Uterus (tissue), 4 donors: ENCODE data around the gene ATP4B. TPM values are rescaled to one million over a fixed set of nuclear protein-coding genes. Genes with fewer than 3 reads are reported as not detected.

Experiments used
- DNase-seq, 2 donors: peaks; one replicate each; pipeline ENCODE4 v3.0.0-alpha.2; 2019 to 2020
- H3K27ac ChIP-seq, 2 donors: fragments of 200-600 bp; sonication (generic); 1 replicate in 1 of 2; 2 replicates in 1 of 2; pipeline ENCODE4 v1.5.1; 2016 to 2018
- H3K27me3 ChIP-seq, 2 donors: fragments of 200-600 bp; sonication (generic); one replicate each; pipeline ENCODE4 v1.5.1; 2018 to 2019; ENCODE audit warnings: control low read depth in 1 of 2
- H3K36me3 ChIP-seq, 2 donors: fragments of 200-600 bp; sonication (generic); one replicate each; pipeline ENCODE4 v1.5.1; 2019; ENCODE audit warnings: control low read depth in 1 of 2
- H3K4me1 ChIP-seq, 2 donors: fragments of 200-600 bp; sonication (generic); one replicate each; pipeline ENCODE4 v1.5.1; 2018 to 2019; ENCODE audit warnings: control low read depth in 1 of 2
- H3K4me3 ChIP-seq, 2 donors: fragments of 200-600 bp; sonication (generic); 1 replicate in 1 of 2; 2 replicates in 1 of 2; pipeline ENCODE4 v1.5.1; 2018 to 2019; ENCODE audit warnings: mild to moderate bottlenecking in 1 of 2
- H3K9me3 ChIP-seq, 2 donors: fragments of 200-600 bp; sonication (generic); one replicate each; pipeline ENCODE4 v1.5.1; 2019; ENCODE audit warnings: control low read depth in 1 of 2
- POLR2A ChIP-seq, 2 donors: fragments of 450-650 bp; IDR thresholded peaks; one replicate each; pipeline ENCODE4 v1.6.1; 2016; ENCODE audit warnings: antibody characterized with exemption in 2 of 2, mild to moderate bottlenecking in 1 of 2, moderate library complexity in 1 of 2
- intact Hi-C: fragments of 100-400 bp; cut with DNase I; formaldehyde crosslinking; loops from one replicate; pipeline ENCODE4 v1.15.1; 2023; ENCODE audit warnings: low total_unique reads
- total RNA-seq, 4 donors: library from RNA; depleted of rRNA in 3 of 4; stranded (reverse); fragments of >200 nt in 3 of 4; gene quantifications; one replicate each; pipeline versions ENCODE4 v1.1.0 to v1.2.4, GENCODE V29; 2014 to 2023
- TF ChIP-seq, protein P1 (sequence below), 4 experiments: fragments of 200-600 bp in 2 of 4; fragments of 450-650 bp in 2 of 4; sonication (generic) in 2 of 4; IDR thresholded peaks; one replicate each; pipeline ENCODE4 v1.5.1; 2016 to 2019; ENCODE audit warnings: antibody characterized with exemption in 4 of 4, mild to moderate bottlenecking in 2 of 4, moderate library complexity in 1 of 4
- donor health status: DM: yes; HTN: yes; CAD: no.

Gene ATP4B
- total RNA-seq, 4 donors from 2014 or later: 0.28 TPM; not detected in 3

DNA sequence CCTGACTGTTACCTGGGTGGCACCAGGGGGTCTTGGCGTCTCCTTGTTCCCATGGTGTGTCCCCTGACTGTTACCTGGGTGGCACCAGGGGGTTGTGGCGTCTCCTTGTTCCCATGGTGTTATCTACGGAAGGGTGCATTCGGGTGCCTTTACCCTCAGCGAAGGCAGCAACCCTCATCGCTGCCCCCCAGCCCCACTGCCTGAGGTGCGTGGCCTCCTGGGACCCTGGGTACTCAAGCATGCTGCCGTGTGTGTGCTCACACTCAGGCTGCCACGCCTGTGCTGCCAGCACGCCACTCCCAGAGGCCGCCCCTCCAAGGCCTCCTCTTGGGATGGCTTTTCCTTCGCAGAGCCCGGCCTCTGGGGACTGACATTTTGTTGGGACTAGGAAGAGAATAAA lies 48.4 kb downstream of the ATP4B start:
- no peaks in the 10 kb centered on the region for H3K4me1 ChIP-seq
- no peaks in the 10 kb centered on the region for H3K36me3 ChIP-seq
- H3K27me3 ChIP-seq: no peaks in the 10 kb centered on the region
- TF ChIP-seq, protein P1, sequence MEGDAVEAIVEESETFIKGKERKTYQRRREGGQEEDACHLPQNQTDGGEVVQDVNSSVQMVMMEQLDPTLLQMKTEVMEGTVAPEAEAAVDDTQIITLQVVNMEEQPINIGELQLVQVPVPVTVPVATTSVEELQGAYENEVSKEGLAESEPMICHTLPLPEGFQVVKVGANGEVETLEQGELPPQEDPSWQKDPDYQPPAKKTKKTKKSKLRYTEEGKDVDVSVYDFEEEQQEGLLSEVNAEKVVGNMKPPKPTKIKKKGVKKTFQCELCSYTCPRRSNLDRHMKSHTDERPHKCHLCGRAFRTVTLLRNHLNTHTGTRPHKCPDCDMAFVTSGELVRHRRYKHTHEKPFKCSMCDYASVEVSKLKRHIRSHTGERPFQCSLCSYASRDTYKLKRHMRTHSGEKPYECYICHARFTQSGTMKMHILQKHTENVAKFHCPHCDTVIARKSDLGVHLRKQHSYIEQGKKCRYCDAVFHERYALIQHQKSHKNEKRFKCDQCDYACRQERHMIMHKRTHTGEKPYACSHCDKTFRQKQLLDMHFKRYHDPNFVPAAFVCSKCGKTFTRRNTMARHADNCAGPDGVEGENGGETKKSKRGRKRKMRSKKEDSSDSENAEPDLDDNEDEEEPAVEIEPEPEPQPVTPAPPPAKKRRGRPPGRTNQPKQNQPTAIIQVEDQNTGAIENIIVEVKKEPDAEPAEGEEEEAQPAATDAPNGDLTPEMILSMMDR (IDR thresholded peaks at IDR 0.05): no peak
- no peak for TF ChIP-seq POLR2A (IDR thresholded peaks at IDR 0.05)
- H3K27ac ChIP-seq: no peak overlapping the region
- H3K9me3 ChIP-seq: no peaks in the 10 kb centered on the region
- intact Hi-C loops: no loop called here
- DNase-seq: no peak
- H3K4me3 ChIP-seq: no peak overlapping the region

DNA sequence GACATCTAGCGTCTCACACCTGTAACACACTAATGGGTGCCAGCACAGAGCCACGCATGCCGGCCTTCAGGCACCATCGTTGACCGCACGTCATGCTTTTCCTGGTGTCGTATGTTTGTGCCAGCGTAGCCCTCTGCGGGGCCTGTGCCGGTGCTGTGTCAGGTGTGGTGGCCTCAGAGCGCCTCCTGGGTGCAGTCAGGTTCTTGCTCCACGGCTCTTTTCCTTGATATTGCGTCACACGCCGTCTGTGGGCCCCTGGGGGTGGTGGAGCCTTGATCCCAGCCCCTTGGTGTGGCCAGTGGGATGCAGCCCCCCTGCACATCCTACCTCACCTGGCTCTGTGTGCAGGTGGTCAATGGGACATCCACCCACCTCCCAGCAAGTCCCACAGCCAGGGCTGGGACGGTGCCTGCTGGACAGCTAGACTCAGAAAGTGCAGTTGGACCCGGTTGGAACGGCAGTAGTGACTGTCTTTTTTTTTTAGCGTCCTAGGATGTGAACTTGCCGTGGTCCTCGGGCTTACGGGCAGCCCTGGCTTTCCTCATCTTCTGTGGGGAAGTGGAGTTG lies 48.9 kb downstream of the ATP4B start:
- Histone ChIP-seq H3K27me3 (no peaks in the 10 kb centered on the region), H3K36me3 (no peaks in the 10 kb centered on the region), H3K4me1 (no peaks in the 10 kb centered on the region), H3K27ac (no peak overlapping the region), H3K9me3 (no peaks in the 10 kb centered on the region), H3K4me3 (no peak overlapping the region)
- DNase-seq: no peak
- intact Hi-C loops: no loop called here
- TF ChIP-seq, protein P1 (IDR thresholded peaks at IDR 0.05): no peak
- TF ChIP-seq POLR2A (IDR thresholded peaks at IDR 0.05): no peak

DNA sequence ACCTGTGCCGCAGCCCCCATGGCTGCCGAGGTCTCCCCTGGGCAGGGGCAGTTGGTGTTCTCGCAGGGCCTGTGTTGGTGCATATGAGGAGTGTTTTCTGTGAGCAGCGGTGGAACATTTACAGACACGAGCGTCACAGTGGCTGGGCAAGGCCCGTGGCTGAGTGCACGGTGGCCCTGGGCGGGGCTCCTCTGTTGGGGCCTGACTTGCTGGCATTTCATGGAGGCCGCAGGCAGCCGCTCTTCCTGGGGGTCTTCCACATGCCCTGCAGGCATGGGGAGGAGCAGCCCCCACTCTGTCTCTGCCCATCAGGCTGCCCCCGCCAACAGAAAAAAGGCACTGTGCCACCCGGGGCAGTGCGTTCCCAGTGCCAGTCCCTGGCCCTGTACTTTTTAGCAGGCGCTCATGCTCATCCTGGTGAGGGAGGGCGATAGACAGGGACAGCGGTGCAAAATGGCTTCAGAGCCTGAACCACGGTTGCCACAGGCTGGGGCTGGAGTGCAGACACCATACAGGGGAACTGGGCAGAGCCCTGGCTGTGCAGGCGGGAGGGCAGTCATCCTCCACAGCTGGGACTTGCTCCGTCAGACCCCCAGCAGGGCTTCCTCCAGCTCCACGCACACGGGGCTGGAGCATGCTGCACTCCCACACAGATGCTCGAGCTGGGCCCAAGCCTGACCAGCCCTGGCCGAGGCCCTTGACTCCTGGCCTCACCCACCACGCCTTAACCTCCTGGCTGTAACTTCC lies 49.9 kb downstream of the ATP4B start:
- intact Hi-C loops: no loop called here
- H3K4me1 ChIP-seq: no peaks in the 10 kb centered on the region
- H3K36me3 ChIP-seq: no peaks in the 10 kb centered on the region
- TF ChIP-seq POLR2A (IDR thresholded peaks at IDR 0.05): no peak
- TF ChIP-seq, protein P1 (IDR thresholded peaks at IDR 0.05): no peak
- no peak overlapping the region for H3K27ac ChIP-seq
- no peaks in the 10 kb centered on the region for H3K27me3 ChIP-seq
- H3K9me3 ChIP-seq: no peaks in the 10 kb centered on the region
- no peak for DNase-seq
- no peak overlapping the region for H3K4me3 ChIP-seq

DNA sequence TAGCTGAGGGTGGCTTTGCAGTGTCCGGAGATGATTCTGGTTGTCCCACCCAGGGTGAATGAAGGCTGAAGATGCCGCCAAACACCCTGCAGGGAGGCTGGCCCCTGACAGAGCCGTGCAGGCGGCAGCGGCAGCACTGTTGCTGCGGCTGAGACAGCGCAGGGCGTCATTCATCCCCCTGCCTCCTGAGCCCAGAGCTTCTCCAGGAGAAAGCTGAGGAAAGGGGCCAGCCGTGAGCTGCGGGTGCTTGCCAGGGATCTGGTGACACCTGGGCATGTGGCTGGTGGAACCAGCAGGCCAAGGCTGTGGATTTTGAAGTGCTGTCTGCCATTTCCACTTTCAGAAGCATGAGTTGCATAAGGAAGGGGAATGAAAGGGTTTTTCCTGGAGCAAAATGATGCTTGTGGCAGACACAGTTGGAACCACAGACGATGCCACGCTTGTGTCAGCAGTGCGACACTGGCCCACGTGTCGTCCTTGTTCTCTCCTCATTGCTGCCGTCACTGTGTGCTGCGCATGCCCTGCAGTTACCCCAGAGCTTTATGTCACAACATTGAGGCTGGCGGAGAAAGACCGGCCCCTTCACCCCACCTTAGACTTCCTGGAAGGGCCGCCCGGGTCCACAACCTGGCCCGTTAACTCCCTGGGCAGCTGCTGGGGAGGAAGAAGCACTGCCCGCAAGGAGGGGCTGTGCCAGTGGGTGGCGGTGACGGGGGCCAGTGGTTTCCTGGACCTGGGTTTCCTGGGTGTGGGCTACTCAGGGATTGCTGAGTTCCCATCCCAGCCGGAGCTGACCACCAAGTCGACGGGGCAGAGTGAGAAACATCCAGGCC lies 50.7 kb downstream of the ATP4B start:
- no peak for TF ChIP-seq POLR2A (IDR thresholded peaks at IDR 0.05)
- TF ChIP-seq, protein P1 (IDR thresholded peaks at IDR 0.05): no peak
- intact Hi-C loops: no loop called here
- Histone ChIP-seq H3K27ac (no peak overlapping the region), H3K36me3 (no peaks in the 10 kb centered on the region), H3K9me3 (no peaks in the 10 kb centered on the region), H3K4me3 (no peak overlapping the region), H3K4me1 (no peaks in the 10 kb centered on the region), H3K27me3 (no peaks in the 10 kb centered on the region)
- no peak for DNase-seq
